K562 (cell line): ENCODE data around the gene TMPRSS7. TPM values are rescaled to one million over a fixed set of nuclear protein-coding genes. Genes with fewer than 3 reads are reported as not detected.

Source experiments
- ARID3A ChIP-seq: IDR thresholded peaks from 2 replicates; pipeline ENCODE4 v1.6.1; 2012; ENCODE audit warnings: low read depth, low read length, improper control_type of control experiment, borderline replicate concordance
- CHD4 ChIP-seq: fragments of 200-600 bp; sonication (generic); IDR thresholded peaks from 3 replicates; pipeline ENCODE4 v1.6.1; 2012; ENCODE audit warnings: low read depth, mild to moderate bottlenecking, mixed read lengths, low read length, inconsistent platforms; ENCODE audit not compliant: insufficient read depth, insufficient replicate concordance, poor library complexity, severe bottlenecking
- CHD7 ChIP-seq: fragments of 200-600 bp; sonication (generic); IDR thresholded peaks from one replicate; pipeline ENCODE4 v1.6.1; 2012; ENCODE audit warnings: mild to moderate bottlenecking, low read depth, low read length, inconsistent platforms
- ETV1 ChIP-seq: fragments of 450-650 bp; conservative IDR thresholded peaks from 2 replicates; pipeline ENCODE4 v1.6.1; 2016; ENCODE audit warnings: missing genetic modification characterization, control low read depth, low read depth, missing compliant biosample characterization
- FOS ChIP-seq: IDR thresholded peaks from 3 replicates; pipeline ENCODE4 v1.6.1; 2011; ENCODE audit not compliant: insufficient read length; ENCODE audit errors: extremely low read depth
- NKRF ChIP-seq: fragments of 450-650 bp; IDR thresholded peaks from 2 replicates; pipeline ENCODE4 v1.6.1; 2016; ENCODE audit warnings: borderline replicate concordance
- ZNF277 ChIP-seq: fragments of 250-450 bp; sonication (Bioruptor Pico); IDR thresholded peaks from 2 replicates; pipeline ENCODE4 v1.8.0; 2022; ENCODE audit warnings: inconsistent platforms, mild to moderate bottlenecking, moderate library complexity, borderline replicate concordance
- ZNF436 ChIP-seq: fragments of 250-450, 450-650 bp; sonication (Bioruptor Pico); formaldehyde crosslinking; IDR thresholded peaks from 2 replicates; pipeline ENCODE4 v1.7.0; 2020; ENCODE audit warnings: mild to moderate bottlenecking
- ZNF780A ChIP-seq: fragments of 250-450 bp; sonication (Bioruptor Pico); IDR thresholded peaks from 2 replicates; pipeline ENCODE4 v1.5.0; 2021; ENCODE audit warnings: mild to moderate bottlenecking
- polyA plus RNA-seq, 8 experiments: library from polyadenylated mRNA; depleted of rRNA in 4 of 8; stranded (reverse) in 5 of 8; unstranded in 3 of 8; fragments of >200 nt; fragmentation: Nextera tagmentation in 2 of 8; fragmentation: Illumina TruSeq in 1 of 8; extraction: Ambion mirVana in 2 of 8; extraction: Trizol in 1 of 8; gene quantifications; 2 replicates each; pipeline versions ENCODE4 v1.2.1 to v1.2.3, GENCODE V29; 2011 to 2014; ENCODE audit warnings: inconsistent platforms in 1 of 8, missing spikeins in 1 of 8
- total RNA-seq, 7 experiments: library from RNA; depleted of rRNA in 6 of 7; stranded (reverse); fragments of >200 nt in 6 of 7; fragmentation: Illumina TruSeq in 2 of 7; extraction: Trizol in 2 of 7; gene quantifications; 2 replicates each; pipeline versions ENCODE4 v1.2.1 to v1.2.3, GENCODE V29; 2011 to 2021; ENCODE audit warnings: low replicate concordance in 1 of 7

Gene TMPRSS7
- total and polyA plus RNA-seq, 9 of the 15 experiments (the other 6 are each of a cell fraction or from before 2014, with no cell fraction given): not detected

- TF ChIP-seq CHD7 (no peak), NKRF (no peak), ETV1 (tag) (0 out of 2 replicates have a peak, but pooled peaks have one; percentile 36), ZNF780A (CRISPR knock-in tag) (no peak), ARID3A (no peak), ZNF436 (CRISPR knock-in tag) (no peak), CHD4 (no peak), ZNF277 (no peak), FOS (no peak)
Observed at GRCh38 chr3:112013058-112013783, 21.3 kb upstream of the TMPRSS7 start (continued).
